Skeletal muscle tissue (tissue), 4 donors: ENCODE measurements around the gene SLC15A3. TPM values are rescaled to one million over a fixed set of nuclear protein-coding genes. Genes with fewer than 3 reads are reported as not detected.

ENCODE experiments used
- H3K27ac ChIP-seq: one replicate; pipeline ENCODE4 v1.7.0; 2013; ENCODE audit warnings: mild to moderate bottlenecking, low read depth, low read length, inconsistent platforms
- H3K27me3 ChIP-seq, 3 donors: one replicate each; pipeline ENCODE4 v1.7.0; 2013; ENCODE audit warnings: low read length in 3 of 3; ENCODE audit not compliant: control insufficient read depth in 3 of 3, insufficient read depth in 3 of 3
- H3K36me3 ChIP-seq, 3 donors: one replicate each; pipeline ENCODE4 v1.7.0; 2013; ENCODE audit warnings: low read length in 3 of 3; ENCODE audit not compliant: control insufficient read depth in 3 of 3, insufficient read depth in 3 of 3
- H3K4me1 ChIP-seq, 3 donors: one replicate each; pipeline ENCODE4 v1.7.0; 2013; ENCODE audit warnings: low read length in 3 of 3, mild to moderate bottlenecking in 3 of 3; ENCODE audit not compliant: control insufficient read depth in 3 of 3, insufficient read depth in 3 of 3
- H3K4me3 ChIP-seq, 3 donors: one replicate each; pipeline ENCODE4 v1.7.0; 2013; ENCODE audit warnings: low read length in 3 of 3
- H3K9ac ChIP-seq, 3 donors: one replicate each; pipeline ENCODE4 v1.7.0; 2013; ENCODE audit warnings: low read length in 3 of 3, mild to moderate bottlenecking in 3 of 3, moderate library complexity in 2 of 3, low read depth in 1 of 3
- H3K9me3 ChIP-seq, 3 donors: one replicate each; pipeline ENCODE4 v1.7.0; 2013; ENCODE audit warnings: low read length in 3 of 3; ENCODE audit not compliant: control insufficient read depth in 3 of 3
- total RNA-seq: library from RNA; depleted of rRNA; stranded (reverse); fragments of >200 nt; gene quantifications from one replicate; pipeline ENCODE4 v1.2.3, GENCODE V29; 2014
- donor health status: Osteomylitis.

Gene SLC15A3
- total RNA-seq, 1 donor from 2014 or later: 16.7 TPM

GRCh38 chr11:60988658-60989057 lies 36.7 kb upstream of the SLC15A3 start:
- H3K27ac ChIP-seq: no peak overlapping the region
- H3K4me1 ChIP-seq: no peaks in the 10 kb centered on the region
- H3K36me3 ChIP-seq: no peaks in the 10 kb centered on the region
- H3K9ac ChIP-seq: no peak overlapping the region
- H3K27me3 ChIP-seq: peaks cover 4 to 23% (median 18%) of the 10 kb centered on the region in 3 donors
- H3K4me3 ChIP-seq: no peak overlapping the region
- peaks cover 0 to 3% (median 0%) of the 10 kb centered on the region in 3 donors for H3K9me3 ChIP-seq

- no peak overlapping the region for H3K27ac ChIP-seq
These were observed 35.8 kb upstream of the SLC15A3 start for GRCh38 chr11:60987577-60988277.

GRCh38 chr11:60985991-60986915 lies 34.3 kb upstream of the SLC15A3 start:
- Histone ChIP-seq H3K36me3 (no peaks in the 10 kb centered on the region), H3K4me1 (no peaks in the 10 kb centered on the region), H3K9me3 (peaks cover 0 to 3% (median 0%) of the 10 kb centered on the region in 3 donors), H3K4me3 (no peak overlapping the region), H3K9ac (no peak overlapping the region), H3K27ac (no peak overlapping the region), H3K27me3 (peaks cover 0 to 20% (median 10%) of the 10 kb centered on the region in 3 donors)

More at GRCh38 chr11:60987577-60988277, 35.8 kb upstream of the SLC15A3 start:
- Histone ChIP-seq H3K36me3 (no peaks in the 10 kb centered on the region), H3K4me1 (no peaks in the 10 kb centered on the region), H3K9ac (no peak overlapping the region), H3K9me3 (peaks cover 0 to 3% (median 0%) of the 10 kb centered on the region in 3 donors), H3K4me3 (no peak overlapping the region), H3K27me3 (peaks cover 0 to 17% (median 13%) of the 10 kb centered on the region in 3 donors)

- H3K4me3 ChIP-seq: no peak overlapping the region
- H3K4me1 ChIP-seq: no peaks in the 10 kb centered on the region
- H3K27ac ChIP-seq: no peak overlapping the region
- no peak overlapping the region for H3K9ac ChIP-seq
- H3K27me3 ChIP-seq: peaks cover 0 to 21% (median 9%) of the 10 kb centered on the region in 3 donors
- no peaks in the 10 kb centered on the region for H3K36me3 ChIP-seq
- peaks cover 0 to 3% (median 0%) of the 10 kb centered on the region in 3 donors for H3K9me3 ChIP-seq
These were observed 33.5 kb upstream of the SLC15A3 start for GRCh38 chr11:60985501-60985900.

GRCh38 chr11:60984636-60985035 lies 32.7 kb upstream of the SLC15A3 start:
- H3K27ac ChIP-seq: no peak overlapping the region
- no peak overlapping the region for H3K4me3 ChIP-seq
- no peaks in the 10 kb centered on the region for H3K36me3 ChIP-seq
- H3K4me1 ChIP-seq: no peaks in the 10 kb centered on the region
- peaks cover 0 to 3% (median 0%) of the 10 kb centered on the region in 3 donors for H3K9me3 ChIP-seq
- peaks cover 0 to 21% (median 9%) of the 10 kb centered on the region in 3 donors for H3K27me3 ChIP-seq
- H3K9ac ChIP-seq: no peak overlapping the region

- no peaks in the 10 kb centered on the region for H3K4me1 ChIP-seq
- no peak overlapping the region for H3K9ac ChIP-seq
- no peak overlapping the region for H3K27ac ChIP-seq
- peaks cover 0 to 21% (median 9%) of the 10 kb centered on the region in 3 donors for H3K27me3 ChIP-seq
- no peaks in the 10 kb centered on the region for H3K36me3 ChIP-seq
- H3K4me3 ChIP-seq: no peak overlapping the region
- H3K9me3 ChIP-seq: peaks cover 0 to 3% (median 0%) of the 10 kb centered on the region in 3 donors
These were observed 32.2 kb upstream of the SLC15A3 start for GRCh38 chr11:60984149-60984548.

- no peak overlapping the region for H3K27ac ChIP-seq
These were observed 30.2 kb upstream of the SLC15A3 start for GRCh38 chr11:60982184-60982583.

GRCh38 chr11:60981515-60981914 lies 29.5 kb upstream of the SLC15A3 start:
- Histone ChIP-seq H3K9me3 (peaks cover 0 to 3% (median 0%) of the 10 kb centered on the region in 3 donors), H3K4me3 (no peak overlapping the region), H3K9ac (no peak overlapping the region), H3K27me3 (peaks cover 0 to 8% (median 2%) of the 10 kb centered on the region in 3 donors), H3K4me1 (no peaks in the 10 kb centered on the region), H3K36me3 (no peaks in the 10 kb centered on the region), H3K27ac (no peak overlapping the region)

More at GRCh38 chr11:60982184-60982583, 30.2 kb upstream of the SLC15A3 start:
- peaks cover 0 to 11% (median 2%) of the 10 kb centered on the region in 3 donors for H3K27me3 ChIP-seq
- peaks cover 0 to 3% (median 0%) of the 10 kb centered on the region in 3 donors for H3K9me3 ChIP-seq
- H3K9ac ChIP-seq: no peak overlapping the region
- H3K36me3 ChIP-seq: no peaks in the 10 kb centered on the region
- H3K4me3 ChIP-seq: no peak overlapping the region
- no peaks in the 10 kb centered on the region for H3K4me1 ChIP-seq

GRCh38 chr11:60978546-60979380 lies 26.8 kb upstream of the SLC15A3 start:
- H3K27me3 ChIP-seq: peaks cover 0 to 4% (median 0%) of the 10 kb centered on the region in 3 donors
- no peak overlapping the region for H3K9ac ChIP-seq
- no peak overlapping the region for H3K27ac ChIP-seq
- H3K36me3 ChIP-seq: no peaks in the 10 kb centered on the region
- no peak overlapping the region for H3K4me3 ChIP-seq
- H3K4me1 ChIP-seq: no peaks in the 10 kb centered on the region
- peaks cover 0 to under 1% (median 0%) of the 10 kb centered on the region in 3 donors for H3K9me3 ChIP-seq
